VCaP (cell line): ENCODE data around the gene TGOLN2.

ENCODE experiments used
- H3K27ac ChIP-seq: fragments of 450-650 bp; 2 replicates; pipeline ENCODE4 v1.5.1; 2017
- TF ChIP-seq, protein P1 (sequence below): fragments of 450-650 bp; conservative IDR thresholded peaks from 2 replicates; pipeline ENCODE4 v1.5.1; 2017; ENCODE audit warnings: mild to moderate bottlenecking, moderate library complexity

The TGOLN2 gene

GRCh38 chr2:85357736-85358135 lies 29.9 kb upstream of the TGOLN2 start:
- TF ChIP-seq, protein P1, sequence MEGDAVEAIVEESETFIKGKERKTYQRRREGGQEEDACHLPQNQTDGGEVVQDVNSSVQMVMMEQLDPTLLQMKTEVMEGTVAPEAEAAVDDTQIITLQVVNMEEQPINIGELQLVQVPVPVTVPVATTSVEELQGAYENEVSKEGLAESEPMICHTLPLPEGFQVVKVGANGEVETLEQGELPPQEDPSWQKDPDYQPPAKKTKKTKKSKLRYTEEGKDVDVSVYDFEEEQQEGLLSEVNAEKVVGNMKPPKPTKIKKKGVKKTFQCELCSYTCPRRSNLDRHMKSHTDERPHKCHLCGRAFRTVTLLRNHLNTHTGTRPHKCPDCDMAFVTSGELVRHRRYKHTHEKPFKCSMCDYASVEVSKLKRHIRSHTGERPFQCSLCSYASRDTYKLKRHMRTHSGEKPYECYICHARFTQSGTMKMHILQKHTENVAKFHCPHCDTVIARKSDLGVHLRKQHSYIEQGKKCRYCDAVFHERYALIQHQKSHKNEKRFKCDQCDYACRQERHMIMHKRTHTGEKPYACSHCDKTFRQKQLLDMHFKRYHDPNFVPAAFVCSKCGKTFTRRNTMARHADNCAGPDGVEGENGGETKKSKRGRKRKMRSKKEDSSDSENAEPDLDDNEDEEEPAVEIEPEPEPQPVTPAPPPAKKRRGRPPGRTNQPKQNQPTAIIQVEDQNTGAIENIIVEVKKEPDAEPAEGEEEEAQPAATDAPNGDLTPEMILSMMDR: no peak
- no peak overlapping the region for H3K27ac ChIP-seq

DNA sequence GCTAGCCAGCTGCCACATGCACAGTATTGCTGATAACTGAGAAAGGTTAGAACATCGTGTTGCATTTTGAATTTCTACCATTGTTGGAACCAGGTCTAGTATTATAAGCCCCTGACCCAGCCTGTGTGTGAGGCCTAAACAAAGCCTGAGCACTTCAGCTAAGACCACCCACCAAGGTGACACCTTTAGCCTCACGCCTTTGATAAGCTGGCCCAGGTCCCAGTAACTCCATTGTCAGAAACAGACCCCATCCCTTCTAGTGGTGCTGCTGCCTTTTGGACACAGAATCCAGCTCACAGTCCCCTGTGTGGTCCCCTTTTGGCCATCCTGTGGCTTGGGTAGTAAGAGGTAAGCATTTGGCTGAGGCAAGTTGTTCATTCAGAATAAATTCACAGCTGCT lies 28.4 kb upstream of the TGOLN2 start:
- no peak overlapping the region for H3K27ac ChIP-seq
- TF ChIP-seq, protein P1: no peak

GRCh38 chr2:85355521-85355920 lies 27.7 kb upstream of the TGOLN2 start:
- TF ChIP-seq, protein P1: no peak
- peak overlapping the region; percentile 74; the same call in 1 of the 2 replicates for H3K27ac ChIP-seq

DNA sequence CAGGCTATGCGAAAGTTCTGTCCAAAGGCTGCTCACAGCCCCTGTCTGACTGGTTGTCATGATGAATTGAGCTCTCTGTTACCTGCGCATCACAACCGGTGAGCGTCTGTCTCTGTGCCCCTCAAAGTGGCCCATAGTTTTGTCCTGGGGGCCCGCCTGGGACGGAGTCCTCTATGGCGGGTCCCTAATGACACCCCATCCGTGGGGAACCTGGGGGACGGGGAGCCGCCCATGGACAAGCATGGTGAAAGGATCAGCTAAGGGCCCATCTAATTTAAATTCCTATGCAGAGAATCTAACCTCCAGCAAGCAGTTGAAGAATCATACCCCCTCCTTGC lies 27.3 kb upstream of the TGOLN2 start:
- peak overlapping the region; percentile 74; the same call in 1 of the 2 replicates for H3K27ac ChIP-seq
- TF ChIP-seq, protein P1: no peak

- TF ChIP-seq, protein P1: no peak
- H3K27ac ChIP-seq: peak within 1 kb of the TSS; percentile 74
These were observed 26.7 kb upstream of the TGOLN2 start, which contains the start of the genes ELMOD3 and RETSAT for GRCh38 chr2:85354286-85355072. ELMOD3 (plus strand) TSS chr2:85354769; CDS start chr2:85357199, 2,430 bp downstream. RETSAT (minus strand) TSS chr2:85354528; CDS start chr2:85354507, 21 bp downstream.

DNA sequence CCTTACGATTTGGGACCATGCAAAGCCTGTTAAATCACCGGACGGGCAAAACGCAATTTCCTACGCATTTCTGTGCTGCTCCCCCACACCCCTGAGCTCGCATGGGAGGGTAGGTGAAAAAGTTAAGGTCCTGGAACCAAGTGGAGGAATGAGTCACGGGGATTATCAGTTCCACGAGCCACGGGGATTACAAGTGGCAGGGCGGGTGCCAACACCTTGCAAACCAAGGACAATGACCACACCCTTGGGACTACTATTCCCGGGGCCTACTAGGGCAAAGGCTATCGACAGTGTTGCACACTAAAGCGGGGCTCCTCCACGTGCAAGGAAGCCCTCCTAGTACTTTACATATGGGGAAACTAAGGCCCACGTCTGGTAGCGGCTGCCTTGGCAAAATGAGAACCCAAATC lies 26.1 kb upstream of the TGOLN2 start:
- TF ChIP-seq, protein P1: no peak

DNA sequence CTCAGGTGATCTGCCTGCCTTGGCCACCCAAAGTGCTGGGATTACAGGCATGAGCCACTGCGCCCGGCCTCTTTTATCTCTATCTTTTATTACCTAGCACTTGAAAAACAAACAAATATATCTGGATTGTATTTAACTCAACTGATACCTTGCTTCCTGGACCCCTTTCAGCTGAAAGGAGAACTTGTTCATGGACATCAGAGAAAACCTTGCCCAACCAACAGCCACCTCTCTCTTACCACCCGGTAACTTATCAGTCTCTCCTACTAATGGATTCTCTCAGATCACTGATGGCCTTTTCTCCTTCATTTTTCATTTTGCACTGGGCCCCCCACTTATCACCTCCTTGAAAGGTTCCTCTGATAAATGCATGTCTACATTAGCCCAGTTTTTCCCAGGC lies 19.8 kb upstream of the TGOLN2 start:
- no peak overlapping the region for H3K27ac ChIP-seq
- TF ChIP-seq, protein P1: no peak

More for the DNA sequence above, 26.1 kb upstream of the TGOLN2 start:
- peak overlapping the region; percentile 74 for H3K27ac ChIP-seq
